K562 (cell line): ENCODE results near the gene ROM1. TPM values are rescaled to one million over a fixed set of nuclear protein-coding genes. Genes with fewer than 3 reads are reported as not detected.

Experiments used
- CBFA2T2 ChIP-seq: fragments of 450-650 bp; conservative IDR thresholded peaks from 2 replicates; pipeline ENCODE4 v1.6.1; 2017; ENCODE audit warnings: mild to moderate bottlenecking
- CBFA2T3 ChIP-seq: fragments of 450-650 bp; IDR thresholded peaks from 2 replicates; pipeline ENCODE4 v1.6.1; 2017
- CTBP1 ChIP-seq: fragments of 450-650 bp; IDR thresholded peaks from 2 replicates; pipeline ENCODE4 v1.6.1; 2016; ENCODE audit warnings: borderline replicate concordance
- EHMT2 ChIP-seq: fragments of 450-650 bp; IDR thresholded peaks from 2 replicates; pipeline ENCODE4 v1.6.1; 2018; ENCODE audit warnings: antibody characterized with exemption
- HLTF ChIP-seq: fragments of 450-650 bp; IDR thresholded peaks from 2 replicates; pipeline ENCODE4 v1.6.1; 2016
- KDM2B ChIP-seq: fragments of 250-450 bp; sonication (Bioruptor Pico); IDR thresholded peaks from 2 replicates; pipeline ENCODE4 v1.8.0; 2021; ENCODE audit warnings: mild to moderate bottlenecking, moderate library complexity
- KDM5B ChIP-seq: fragments of 200-600 bp; sonication (generic); IDR thresholded peaks from 2 replicates; pipeline ENCODE4 v1.6.1; 2012; ENCODE audit warnings: low read depth, mild to moderate bottlenecking, moderate library complexity, low read length, control low read depth, inconsistent platforms; ENCODE audit not compliant: insufficient replicate concordance
- LCOR ChIP-seq: sonication (generic); formaldehyde crosslinking; IDR thresholded peaks from 2 replicates; pipeline ENCODE4 v1.8.0; 2022; ENCODE audit warnings: mild to moderate bottlenecking, missing genetic modification reagents
- MYNN ChIP-seq, 2 experiments: sonication (generic); formaldehyde crosslinking in 1 of 2; IDR thresholded peaks; 2 replicates each; pipeline versions ENCODE4 v1.5.0 to v1.6.1; 2016 to 2020; ENCODE audit warnings: antibody characterized with exemption in 1 of 2, missing genetic modification reagents in 1 of 2
- NCOR1 ChIP-seq: fragments of 450-650 bp; IDR thresholded peaks from 2 replicates; pipeline ENCODE4 v1.6.1; 2016; ENCODE audit warnings: mild to moderate bottlenecking, moderate library complexity
- POLR2AphosphoS2 ChIP-seq: IDR thresholded peaks from 2 replicates; pipeline ENCODE4 v1.6.1; 2012; ENCODE audit warnings: low read length, improper control_type of control experiment
- PREB ChIP-seq: sonication (generic); formaldehyde crosslinking; IDR thresholded peaks from 2 replicates; pipeline ENCODE4 v1.8.1; 2023; ENCODE audit warnings: mild to moderate bottlenecking, missing genetic modification reagents
- TCF7L2 ChIP-seq: fragments of 150-350 bp; IDR thresholded peaks from 2 replicates; pipeline ENCODE4 v1.6.1; 2016; ENCODE audit warnings: low read depth, mild to moderate bottlenecking, low read length, moderate library complexity
- ZFX ChIP-seq: sonication (generic); formaldehyde crosslinking; IDR thresholded peaks from 2 replicates; pipeline ENCODE4 v1.8.0; 2022; ENCODE audit warnings: mild to moderate bottlenecking, missing genetic modification reagents, moderate library complexity
- ZNF318 ChIP-seq, 2 experiments: fragments of 450-650 bp; IDR thresholded peaks; 2 replicates each; pipeline ENCODE4 v1.6.1; 2016; ENCODE audit warnings: mild to moderate bottlenecking in 2 of 2, borderline replicate concordance in 1 of 2, low read depth in 1 of 2, moderate library complexity in 1 of 2
- polyA plus RNA-seq, 8 experiments: library from polyadenylated mRNA; depleted of rRNA in 4 of 8; stranded (reverse) in 5 of 8; unstranded in 3 of 8; fragments of >200 nt; fragmentation: Nextera tagmentation in 2 of 8; fragmentation: Illumina TruSeq in 1 of 8; extraction: Ambion mirVana in 2 of 8; extraction: Trizol in 1 of 8; gene quantifications; 2 replicates each; pipeline versions ENCODE4 v1.2.1 to v1.2.3, GENCODE V29; 2011 to 2014; ENCODE audit warnings: inconsistent platforms in 1 of 8, missing spikeins in 1 of 8
- total RNA-seq, 7 experiments: library from RNA; depleted of rRNA in 6 of 7; stranded (reverse); fragments of >200 nt in 6 of 7; fragmentation: Illumina TruSeq in 2 of 7; extraction: Trizol in 2 of 7; gene quantifications; 2 replicates each; pipeline versions ENCODE4 v1.2.1 to v1.2.3, GENCODE V29; 2011 to 2021; ENCODE audit warnings: low replicate concordance in 1 of 7
- TF ChIP-seq, protein P1 (sequence below): fragments of 250-450 bp; sonication (Bioruptor Pico); IDR thresholded peaks from 2 replicates; pipeline ENCODE4 v1.5.0; 2021

ROM1 gene
- total and polyA plus RNA-seq, 9 of the 15 experiments (the other 6 are each of a cell fraction or from before 2014, with no cell fraction given): 0.75 to 4.0 (median 2.6) TPM

GRCh38 chr11:62592146-62592815 is 20.8 kb upstream of the ROM1 start (continued):
- peak; percentile 74; the same call in 1 of the 2 replicates for TF ChIP-seq PREB
- 0 out of 2 replicates have a peak, but pooled peaks have one; percentile 7 for TF ChIP-seq CBFA2T2
- peak; percentile 7; the same call in 1 of the 2 replicates for TF ChIP-seq CTBP1
- no peak for TF ChIP-seq KDM2B
- 0 out of 2 replicates have a peak, but pooled peaks have one; percentile 18 for TF ChIP-seq EHMT2
- no peak for TF ChIP-seq ZNF318 (IDR thresholded peaks at IDR 0.05; ENCODE audit: borderline replicate concordance in 1 of 2, low read depth in 1 of 2)
- peak; percentile 42; the same call in 1 of the 2 replicates for TF ChIP-seq LCOR
- peak; percentile 33; the same call in 1 of the 2 replicates for TF ChIP-seq NCOR1
- 0 out of 2 replicates have a peak, but pooled peaks have one; percentile 3 for TF ChIP-seq ZFX (CRISPR knock-in tag)
- TF ChIP-seq TCF7L2: no peak
- peak; percentile 46; the same call in 1 of the 2 replicates for TF ChIP-seq MYNN (IDR thresholded peaks at IDR 0.05)
- TF ChIP-seq MYNN (CRISPR knock-in tag; IDR thresholded peaks at IDR 0.05): no peak
- TF ChIP-seq POLR2AphosphoS2: peak; percentile 45; the same call in 1 of the 2 replicates
- TF ChIP-seq KDM5B: peak; percentile 32
- TF ChIP-seq, protein P1, sequence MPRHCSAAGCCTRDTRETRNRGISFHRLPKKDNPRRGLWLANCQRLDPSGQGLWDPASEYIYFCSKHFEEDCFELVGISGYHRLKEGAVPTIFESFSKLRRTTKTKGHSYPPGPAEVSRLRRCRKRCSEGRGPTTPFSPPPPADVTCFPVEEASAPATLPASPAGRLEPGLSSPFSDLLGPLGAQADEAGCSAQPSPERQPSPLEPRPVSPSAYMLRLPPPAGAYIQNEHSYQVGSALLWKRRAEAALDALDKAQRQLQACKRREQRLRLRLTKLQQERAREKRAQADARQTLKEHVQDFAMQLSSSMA (CRISPR knock-in tag): peak; percentile 11; the same call in 1 of the 2 replicates
- peak; percentile 69 for TF ChIP-seq CBFA2T3
- TF ChIP-seq HLTF: peak; percentile 17; the same call in 1 of the 2 replicates
